Breast epithelium (tissue), 3 donors: ENCODE data around the gene ATP1B3.

Experiments
- CTCF ChIP-seq, 3 donors: fragments of 450-650 bp; IDR thresholded peaks; one replicate each; pipeline ENCODE4 v1.5.1; 2016 to 2017; ENCODE audit warnings: antibody characterized with exemption in 3 of 3, mild to moderate bottlenecking in 3 of 3, moderate library complexity in 3 of 3
- POLR2A ChIP-seq: fragments of 450-650 bp; IDR thresholded peaks from one replicate; pipeline ENCODE4 v1.6.1; 2016; ENCODE audit warnings: antibody characterized with exemption, mild to moderate bottlenecking, moderate library complexity

DNA sequence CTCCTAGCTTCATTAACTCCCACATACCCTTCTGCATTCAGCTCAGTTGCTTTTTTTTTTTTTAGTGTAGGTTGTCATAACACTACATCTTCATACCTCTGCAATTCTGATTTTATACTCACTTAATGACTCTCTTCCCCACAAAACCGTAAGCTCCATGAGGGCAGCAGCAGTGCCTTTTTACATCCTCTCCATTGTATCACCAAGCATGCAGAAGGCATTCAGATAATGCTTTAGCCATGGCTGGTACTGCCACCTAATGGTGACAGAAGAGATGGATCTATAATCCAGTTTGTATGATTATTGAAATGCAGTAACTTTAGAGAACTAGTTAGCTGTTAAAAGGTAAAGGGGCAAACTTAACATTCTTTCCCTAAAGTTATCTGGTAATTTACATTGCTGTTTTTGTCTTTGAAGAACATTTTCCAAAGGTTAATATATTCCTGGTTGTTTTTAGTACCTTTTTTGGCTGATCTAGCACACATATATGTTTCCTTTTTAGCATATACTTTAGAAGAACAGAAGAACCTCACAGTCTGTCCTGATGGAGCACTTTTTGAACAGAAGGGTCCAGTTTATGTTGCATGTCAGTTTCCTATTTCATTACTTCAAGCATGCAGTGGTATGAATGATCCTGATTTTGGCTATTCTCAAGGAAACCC lies 36.8 kb downstream of the ATP1B3 start:
- TF ChIP-seq CTCF (IDR thresholded peaks at IDR 0.05) = peak in 1 of 3 donors; percentile 69
- TF ChIP-seq POLR2A = no peak
